Choroid plexus epithelial cell (primary cell): Measurements from ENCODE around the gene TNFRSF8.

Experiments used
- DNase-seq: peaks from one replicate; pipeline ENCODE4 v3.0.0-alpha.2; 2010; ENCODE audit warnings: low read depth
- H3K4me3 ChIP-seq: 2 replicates; pipeline ENCODE4 v1.5.1; 2011; ENCODE audit warnings: low read depth, mild to moderate bottlenecking, control low read depth, low read length, moderate library complexity
- TF ChIP-seq, protein P1 (sequence below): conservative IDR thresholded peaks from 2 replicates; pipeline ENCODE4 v1.5.1; 2011; ENCODE audit warnings: low read depth, mild to moderate bottlenecking, control low read depth, inconsistent platforms, low read length, moderate library complexity

The TNFRSF8 gene

GRCh38 chr1:12072741-12073140 is 9.6 kb downstream of the TNFRSF8 start:
- TF ChIP-seq, protein P1, sequence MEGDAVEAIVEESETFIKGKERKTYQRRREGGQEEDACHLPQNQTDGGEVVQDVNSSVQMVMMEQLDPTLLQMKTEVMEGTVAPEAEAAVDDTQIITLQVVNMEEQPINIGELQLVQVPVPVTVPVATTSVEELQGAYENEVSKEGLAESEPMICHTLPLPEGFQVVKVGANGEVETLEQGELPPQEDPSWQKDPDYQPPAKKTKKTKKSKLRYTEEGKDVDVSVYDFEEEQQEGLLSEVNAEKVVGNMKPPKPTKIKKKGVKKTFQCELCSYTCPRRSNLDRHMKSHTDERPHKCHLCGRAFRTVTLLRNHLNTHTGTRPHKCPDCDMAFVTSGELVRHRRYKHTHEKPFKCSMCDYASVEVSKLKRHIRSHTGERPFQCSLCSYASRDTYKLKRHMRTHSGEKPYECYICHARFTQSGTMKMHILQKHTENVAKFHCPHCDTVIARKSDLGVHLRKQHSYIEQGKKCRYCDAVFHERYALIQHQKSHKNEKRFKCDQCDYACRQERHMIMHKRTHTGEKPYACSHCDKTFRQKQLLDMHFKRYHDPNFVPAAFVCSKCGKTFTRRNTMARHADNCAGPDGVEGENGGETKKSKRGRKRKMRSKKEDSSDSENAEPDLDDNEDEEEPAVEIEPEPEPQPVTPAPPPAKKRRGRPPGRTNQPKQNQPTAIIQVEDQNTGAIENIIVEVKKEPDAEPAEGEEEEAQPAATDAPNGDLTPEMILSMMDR = no peak
- no peak overlapping the region for H3K4me3 ChIP-seq
- no peak for DNase-seq

DNA sequence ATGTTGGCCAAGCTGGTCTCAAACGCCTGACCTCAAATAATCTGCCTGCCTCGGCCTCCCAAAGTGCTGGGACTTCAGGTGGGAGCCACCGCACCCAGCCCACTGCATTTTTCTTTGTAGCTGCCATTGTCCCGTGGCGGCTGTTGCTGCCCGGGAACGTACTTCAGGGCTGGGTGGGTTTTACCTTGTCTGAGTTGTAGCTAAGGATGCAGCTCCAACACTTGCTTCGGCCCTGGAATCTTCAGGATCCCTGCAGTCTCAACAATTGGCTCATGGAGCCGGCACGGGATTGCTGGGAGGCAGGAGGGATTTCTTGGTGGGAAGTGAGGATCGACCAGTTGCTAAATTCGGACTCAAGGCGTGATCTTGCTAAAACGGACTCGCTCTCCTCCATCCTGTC is 10.7 kb downstream of the TNFRSF8 start:
- TF ChIP-seq, protein P1 = no peak
- no peak for DNase-seq
- no peak overlapping the region for H3K4me3 ChIP-seq

GRCh38 chr1:12075195-12076114 is 12.4 kb downstream of the TNFRSF8 start:
- DNase-seq = peak; percentile 95

DNA sequence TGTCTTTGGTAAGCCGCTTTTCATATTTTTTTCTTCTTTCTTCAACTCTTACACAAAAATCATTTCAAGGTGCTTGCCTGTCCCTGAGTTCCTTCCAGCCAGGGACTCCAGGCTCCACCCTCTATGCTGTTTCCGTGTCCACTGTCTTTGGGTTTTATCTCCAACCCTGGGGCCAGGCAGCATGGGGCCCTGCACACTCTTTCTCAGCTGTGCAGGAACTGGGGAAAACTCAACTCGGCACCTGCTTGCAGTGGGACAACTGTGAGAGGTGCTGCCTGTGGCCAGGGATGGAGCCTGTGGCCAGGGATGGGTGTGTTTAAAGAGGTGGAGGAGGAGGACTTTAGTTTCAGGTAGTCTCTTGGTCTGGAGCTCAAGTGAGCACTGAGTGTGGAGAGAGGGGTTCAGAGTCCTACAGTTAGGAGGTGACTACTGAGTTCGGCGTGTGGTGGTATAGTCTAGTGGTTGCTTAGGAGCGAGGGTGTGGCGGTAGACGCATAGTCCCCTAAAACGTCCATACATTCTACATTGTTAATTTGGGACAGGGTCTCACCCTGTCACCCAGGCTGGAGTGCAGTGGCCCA is 13.4 kb downstream of the TNFRSF8 start:
- TF ChIP-seq, protein P1 = no peak
- DNase-seq = no peak
- no peak overlapping the region for H3K4me3 ChIP-seq

More at GRCh38 chr1:12075195-12076114, 12.4 kb downstream of the TNFRSF8 start:
- no peak overlapping the region for H3K4me3 ChIP-seq
- TF ChIP-seq, protein P1 = no peak

GRCh38 chr1:12078575-12078937 is 15.5 kb downstream of the TNFRSF8 start:
- TF ChIP-seq, protein P1 = no peak
- no peak for DNase-seq

GRCh38 chr1:12078938-12079861 is 16.1 kb downstream of the TNFRSF8 start:
- TF ChIP-seq, protein P1 = peak; percentile 85
- no peak overlapping the region for H3K4me3 ChIP-seq
- DNase-seq = peak; percentile 70

More at GRCh38 chr1:12078575-12078937, 15.5 kb downstream of the TNFRSF8 start:
- no peak overlapping the region for H3K4me3 ChIP-seq
